Motor neuron (in vitro differentiated cells): ENCODE measurements around the gene ENGASE. TPM values are rescaled to one million over a fixed set of nuclear protein-coding genes. Genes with fewer than 3 reads are reported as not detected.

ENCODE experiments used
- ATAC-seq, 8 experiments: fragments of 200-7000 bp; cut with Tn5 transposase; replicated peaks in 6 of 8; 2 replicates each; pipeline ENCODE4 v1.8.0; 2021; ENCODE audit warnings: mild to moderate bottlenecking in 8 of 8, moderate library complexity in 8 of 8
- H3K27ac ChIP-seq, 2 donors: fragments of 250-450 bp; sonication (Bioruptor Pico); 2 replicates each; pipeline ENCODE4 v1.9.0; 2021; ENCODE audit warnings: antibody characterized with exemption in 2 of 2, mild to moderate bottlenecking in 2 of 2, moderate library complexity in 1 of 2
- H3K4me1 ChIP-seq, 2 donors: fragments of 250-450 bp; sonication (Bioruptor Pico); replicated peaks in 1 of 2; 2 replicates each; pipeline ENCODE4 v1.6.1; 2021; ENCODE audit warnings: antibody characterized with exemption in 2 of 2, mild to moderate bottlenecking in 2 of 2, moderate library complexity in 1 of 2
- H3K4me3 ChIP-seq, 5 donors: fragments of 250-450 bp; sonication (Bioruptor Pico); 2 replicates each; pipeline ENCODE4 v1.9.0; 2021; ENCODE audit warnings: antibody characterized with exemption in 5 of 5, mild to moderate bottlenecking in 5 of 5, moderate library complexity in 4 of 5
- WGBS, 10 experiments: fragments of 450-650 bp; shearing (Covaris generic); methylation state at CpG; one replicate each; pipeline ENCODE4 v1.0.0; 2022; 5-methylcytosine and 5-hydroxymethylcytosine counted together
- in situ Hi-C, 9 experiments: fragments of 400-800 bp; cut with MboI; loops; one replicate each; pipeline ENCODE4 v1.15.0; 2021; ENCODE audit warnings: low sequenced_read_pairs in 9 of 9, low pct_unique_long_range_greater_than_20kb in 2 of 9; ENCODE audit not compliant: unreplicated experiment in 9 of 9
- total RNA-seq, 8 experiments: library from RNA; unstranded; fragments of 300-600 nt; gene quantifications; 2 replicates each; pipeline versions ENCODE4 v1.2.3 to v1.2.4, GENCODE V29; 2022

Gene ENGASE
- total RNA-seq, 8 experiments from 2014 or later: 10.0 to 49.6 (median 15.4) TPM

DNA sequence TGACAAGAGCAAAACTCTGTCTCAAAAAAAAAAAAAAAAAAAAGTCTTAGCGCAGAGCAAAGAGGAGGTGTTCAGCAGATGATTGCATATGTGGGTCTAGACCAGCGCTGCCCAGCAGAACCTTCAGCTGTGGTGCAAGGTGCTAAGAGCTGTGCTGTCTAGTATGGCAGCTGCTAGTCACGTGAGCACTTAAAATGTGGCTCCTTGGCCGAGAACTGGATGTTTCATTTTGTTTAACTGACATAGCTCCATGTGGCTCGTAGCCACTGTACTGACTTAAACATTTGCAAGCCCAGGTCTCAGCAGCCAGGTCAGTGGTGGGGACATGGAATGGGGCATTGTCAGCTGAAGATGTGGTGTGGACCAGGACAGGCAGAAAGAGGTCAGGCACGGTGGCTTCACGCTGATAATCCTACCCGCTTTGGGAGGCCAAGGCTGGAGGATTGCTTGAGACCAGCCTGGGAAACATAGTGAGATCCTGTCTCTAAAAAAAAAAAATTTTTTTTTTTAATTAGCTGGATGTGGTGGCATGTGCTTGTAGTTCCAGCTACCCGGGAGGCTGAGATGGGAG is 41.5 kb upstream of the ENGASE start:
- no peak for ATAC-seq
- 20 to 100% (median 84%) methylated on average over 1 to 6 of the region's 9 CpGs; no CpG with 5 or more reads in 2 of the 10 experiments for WGBS, 10 experiments
- in situ Hi-C loops: no loop called here
- Histone ChIP-seq H3K27ac (no peak overlapping the region), H3K4me3 (no peak overlapping the region), H3K4me1 (no peaks in the 10 kb centered on the region)

DNA sequence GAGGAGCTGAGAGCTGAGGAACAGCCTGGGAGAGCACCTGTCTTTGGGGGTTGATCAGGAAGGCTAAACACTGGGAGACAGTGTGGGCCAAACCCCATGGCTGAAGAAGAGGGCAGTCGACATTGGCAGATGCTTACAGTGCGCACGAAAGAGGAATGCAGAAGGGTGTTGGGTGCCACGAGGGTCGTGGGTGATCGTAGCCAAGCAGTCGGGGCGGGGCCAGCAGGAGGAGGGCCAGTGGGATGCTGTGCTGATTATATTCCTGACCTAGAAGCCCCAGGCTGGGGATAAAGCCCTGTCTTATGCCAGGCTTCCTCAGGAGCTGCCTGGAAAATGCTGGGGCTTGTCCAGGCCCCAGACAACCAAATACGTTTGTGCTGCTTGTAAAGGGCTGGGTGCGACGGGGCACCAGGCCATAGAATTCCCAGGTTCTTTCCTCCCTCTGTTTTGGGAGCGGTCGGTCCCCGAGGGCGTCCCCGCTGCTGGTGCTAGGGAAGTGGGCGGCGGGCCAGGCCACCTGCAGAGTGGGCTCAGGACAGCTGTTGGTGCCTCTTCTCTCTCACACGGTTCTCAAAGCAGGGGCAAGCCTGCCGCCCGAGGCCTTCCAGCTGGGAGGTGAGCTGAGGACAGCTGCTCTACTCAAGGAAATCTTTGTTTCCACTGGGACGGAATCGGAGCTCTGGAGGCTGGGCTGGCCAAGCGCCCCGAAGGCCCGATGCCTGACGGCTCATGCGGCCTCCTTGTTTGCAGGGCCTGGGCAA is 40.7 kb upstream of the ENGASE start:
- ATAC-seq: peak in 2 of 8 experiments; percentile 11 to 81
- Histone ChIP-seq H3K27ac (no peak overlapping the region), H3K4me3 (no peak overlapping the region), H3K4me1 (no peaks in the 10 kb centered on the region)
- in situ Hi-C loops: no loop called here
- 47 to 100% (median 74%) methylated on average over 1 to 16 of the region's 28 CpGs; no CpG with 5 or more reads in 5 of the 10 experiments for WGBS, 10 experiments

DNA sequence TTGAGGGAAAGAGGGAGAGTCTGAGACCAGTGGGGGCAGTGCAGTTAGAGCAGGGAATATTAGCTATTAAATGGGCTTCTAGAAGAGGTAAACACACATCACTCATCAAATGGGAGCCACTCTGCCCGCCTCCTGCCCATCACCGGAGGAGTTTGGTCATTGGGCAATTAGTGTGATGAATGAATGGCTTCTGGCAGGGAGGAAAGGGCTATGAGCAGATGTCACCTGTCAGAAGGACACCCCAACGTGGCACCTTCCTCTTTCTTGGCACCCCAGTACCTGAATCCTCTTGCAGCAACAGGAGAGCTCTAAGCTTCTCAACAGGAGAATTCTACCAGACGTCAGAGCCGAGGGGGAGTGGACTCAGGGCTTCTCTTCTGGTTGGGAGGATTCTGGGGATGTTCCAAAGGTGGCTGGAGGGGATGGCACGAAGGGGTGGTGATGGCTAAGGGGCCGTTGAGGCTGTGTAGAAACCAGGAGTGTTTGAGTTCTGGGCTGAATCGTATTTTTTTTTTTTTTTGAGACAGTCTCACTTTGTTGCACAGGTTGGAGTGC is 39.6 kb upstream of the ENGASE start:
- no peak for ATAC-seq
- 40 to 100% (median 80%) methylated on average over 1 to 3 of the region's 8 CpGs; no CpG with 5 or more reads in 5 of the 10 experiments for WGBS, 10 experiments
- Histone ChIP-seq H3K4me1 (no peaks in the 10 kb centered on the region), H3K4me3 (no peak overlapping the region), H3K27ac (no peak overlapping the region)
- in situ Hi-C loops: no loop called here

DNA sequence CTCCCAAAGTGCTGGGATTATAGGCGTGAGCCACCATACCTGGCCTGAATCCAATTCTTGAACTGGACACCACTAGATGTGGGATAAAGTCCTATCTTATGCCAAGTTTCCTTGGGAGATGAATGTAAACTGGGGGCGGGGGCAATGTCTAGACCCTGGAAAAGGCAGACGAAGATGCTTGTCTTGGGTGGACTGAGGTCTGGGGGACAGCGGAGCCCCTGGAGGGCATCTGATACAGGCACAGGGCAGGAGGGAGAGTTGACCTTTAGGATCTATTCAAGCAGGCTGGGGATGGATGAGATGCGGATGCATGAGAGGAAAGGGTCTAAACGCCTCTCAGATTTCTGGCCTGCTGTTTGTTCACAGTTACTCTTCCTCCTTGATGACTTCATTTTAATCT is 38.9 kb upstream of the ENGASE start:
- 80 to 100% (median 97%) methylated on average over 1 to 5 of the region's 6 CpGs; no CpG with 5 or more reads in 2 of the 10 experiments for WGBS, 10 experiments
- no peaks in the 10 kb centered on the region for H3K4me1 ChIP-seq
- in situ Hi-C loops: no loop called here

DNA sequence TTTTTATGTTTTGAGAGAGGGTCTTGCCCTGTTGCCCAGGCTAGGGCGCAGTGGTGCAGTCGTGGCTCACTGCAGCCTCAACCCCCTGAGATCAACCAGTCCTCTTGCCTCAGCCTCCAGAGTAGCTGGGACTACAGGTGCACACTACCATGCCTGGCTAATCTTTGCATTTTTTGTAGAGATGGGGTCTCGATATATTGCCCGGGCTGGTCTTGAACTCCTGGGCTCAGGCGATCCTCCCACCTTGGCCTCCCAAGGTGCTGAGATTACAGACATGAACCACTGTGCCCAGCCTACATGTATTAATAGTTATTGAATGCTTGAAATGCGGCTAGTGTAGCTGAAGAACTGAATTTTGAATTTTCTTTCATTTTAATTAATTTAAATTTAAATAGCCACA is 38.4 kb upstream of the ENGASE start:
- Histone ChIP-seq H3K4me1 (no peaks in the 10 kb centered on the region), H3K27ac (no peak overlapping the region), H3K4me3 (no peak overlapping the region)
- WGBS, 10 experiments: 67 to 100% (median 89%) methylated on average over 1 to 6 of the region's 6 CpGs; no CpG with 5 or more reads in 3 of the 10 experiments
- in situ Hi-C loops: no loop called here
- ATAC-seq: peak in 1 of 8 experiments; percentile 9

More for the DNA sequence above, 38.9 kb upstream of the ENGASE start:
- H3K27ac ChIP-seq: no peak overlapping the region
- H3K4me3 ChIP-seq: no peak overlapping the region
- no peak for ATAC-seq

DNA sequence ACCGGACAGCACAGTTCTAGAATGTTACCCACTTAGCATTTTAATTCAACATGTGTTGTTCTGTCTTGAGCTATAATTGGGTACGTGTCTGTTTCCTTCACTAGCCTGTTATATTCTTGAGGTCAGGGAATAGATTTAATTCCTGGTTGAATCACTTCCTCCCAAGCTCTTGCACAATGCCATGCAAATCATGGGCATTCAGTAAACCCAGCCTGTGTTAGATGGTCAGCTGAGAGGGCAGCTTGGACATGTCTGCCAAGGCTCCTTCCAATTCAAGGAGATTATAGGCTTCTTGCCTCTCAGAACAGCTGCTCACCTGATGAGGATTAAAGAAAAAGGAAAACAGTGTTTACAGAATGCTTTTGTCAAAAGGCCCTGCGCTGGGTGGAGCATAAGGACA is 38.0 kb upstream of the ENGASE start:
- 0 to 100% (median 77%) methylated on average over 1 to 3 of the region's 3 CpGs for WGBS, 10 experiments
- in situ Hi-C loops: no loop called here
- Histone ChIP-seq H3K4me3 (no peak overlapping the region), H3K27ac (no peak overlapping the region), H3K4me1 (no peaks in the 10 kb centered on the region)
- ATAC-seq: peak; percentile 66 to 89 (median 70)

DNA sequence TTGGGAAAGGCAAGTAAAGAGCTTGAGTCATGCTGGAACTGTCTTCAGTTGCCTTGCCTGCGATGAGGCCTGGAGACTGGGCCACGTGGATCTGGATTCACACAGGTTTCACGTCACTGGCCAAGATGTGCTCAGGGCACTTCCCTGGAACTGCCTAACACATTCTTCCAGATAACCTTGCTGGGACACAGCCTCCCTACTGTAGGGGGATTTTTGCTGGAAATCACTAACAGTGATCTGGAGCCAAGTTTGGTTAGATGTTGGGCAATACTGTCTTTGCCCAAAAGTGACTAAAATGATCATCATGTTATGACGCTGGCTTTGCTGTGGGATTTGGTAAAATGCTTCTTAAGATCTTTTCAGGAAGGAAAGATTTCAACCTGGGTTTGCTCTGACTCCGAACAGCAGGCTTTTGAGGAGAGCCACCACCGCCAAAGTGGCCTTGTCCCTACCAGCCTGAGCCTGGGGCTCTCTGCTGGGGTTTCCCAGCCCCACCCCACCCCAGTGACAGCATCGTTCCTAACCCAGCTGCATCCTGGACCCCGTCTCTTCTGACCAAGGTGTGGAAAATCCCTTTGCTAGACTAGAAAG is 36.0 kb upstream of the ENGASE start:
- no peak overlapping the region for H3K27ac ChIP-seq
- in situ Hi-C loops: no loop called here
- no peak overlapping the region for H3K4me3 ChIP-seq
- 16 to 90% (median 77%) methylated on average over 2 to 6 of the region's 8 CpGs; no CpG with 5 or more reads in 5 of the 10 experiments for WGBS, 10 experiments
- peak in 1 of 8 experiments; percentile 51 for ATAC-seq
- no peaks in the 10 kb centered on the region for H3K4me1 ChIP-seq

DNA sequence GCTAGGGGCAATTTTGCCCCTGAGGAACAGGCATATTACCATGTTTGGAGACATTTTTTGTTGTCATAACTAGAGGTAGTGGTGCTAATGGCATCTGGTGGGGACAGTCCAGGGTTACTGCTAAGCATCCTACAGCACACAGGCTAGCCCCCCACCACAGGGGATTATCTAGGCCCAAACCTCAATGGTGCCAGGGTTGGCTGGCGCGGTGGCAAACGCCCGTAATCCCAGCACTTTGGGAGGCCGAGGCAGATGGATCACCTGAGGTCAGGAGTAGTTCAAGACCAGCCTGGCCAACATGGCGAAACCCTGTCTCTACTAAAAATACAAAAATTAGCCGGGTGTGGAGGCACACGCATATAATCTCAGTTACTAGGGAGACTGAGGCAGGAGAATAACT is 35.5 kb upstream of the ENGASE start:
- H3K27ac ChIP-seq: no peak overlapping the region
- WGBS, 10 experiments: 60 to 100% (median 90%) methylated on average over 1 to 8 of the region's 8 CpGs; no CpG with 5 or more reads in 3 of the 10 experiments
- in situ Hi-C loops: no loop called here
- H3K4me3 ChIP-seq: no peak overlapping the region
- ATAC-seq: no peak
- no peaks in the 10 kb centered on the region for H3K4me1 ChIP-seq

DNA sequence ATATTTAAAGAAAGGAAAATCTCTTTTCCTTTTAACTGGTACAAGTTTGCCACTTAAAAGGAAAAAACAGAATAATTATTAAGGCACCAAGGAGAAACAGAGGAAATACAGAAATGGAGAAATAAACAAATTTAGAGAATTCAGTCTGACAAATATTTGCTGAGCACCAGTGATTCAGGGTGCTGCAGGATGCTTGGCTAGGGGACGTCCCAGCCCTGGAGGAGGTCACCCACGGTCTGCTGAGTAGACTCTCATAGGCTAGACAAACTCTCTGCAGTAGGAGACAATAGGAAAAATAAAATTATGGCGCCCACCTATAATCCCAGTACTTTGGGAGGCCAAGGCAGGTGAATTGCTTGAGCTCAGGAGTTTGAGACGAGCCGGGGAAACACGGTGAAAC is 34.7 kb upstream of the ENGASE start:
- H3K4me1 ChIP-seq: no peaks in the 10 kb centered on the region
- 23 to 93% (median 71%) methylated on average over 2 to 6 of the region's 6 CpGs; no CpG with 5 or more reads in 1 of the 10 experiments for WGBS, 10 experiments
- no peak overlapping the region for H3K4me3 ChIP-seq
- ATAC-seq: no peak
- in situ Hi-C loops: no loop called here
- no peak overlapping the region for H3K27ac ChIP-seq

DNA sequence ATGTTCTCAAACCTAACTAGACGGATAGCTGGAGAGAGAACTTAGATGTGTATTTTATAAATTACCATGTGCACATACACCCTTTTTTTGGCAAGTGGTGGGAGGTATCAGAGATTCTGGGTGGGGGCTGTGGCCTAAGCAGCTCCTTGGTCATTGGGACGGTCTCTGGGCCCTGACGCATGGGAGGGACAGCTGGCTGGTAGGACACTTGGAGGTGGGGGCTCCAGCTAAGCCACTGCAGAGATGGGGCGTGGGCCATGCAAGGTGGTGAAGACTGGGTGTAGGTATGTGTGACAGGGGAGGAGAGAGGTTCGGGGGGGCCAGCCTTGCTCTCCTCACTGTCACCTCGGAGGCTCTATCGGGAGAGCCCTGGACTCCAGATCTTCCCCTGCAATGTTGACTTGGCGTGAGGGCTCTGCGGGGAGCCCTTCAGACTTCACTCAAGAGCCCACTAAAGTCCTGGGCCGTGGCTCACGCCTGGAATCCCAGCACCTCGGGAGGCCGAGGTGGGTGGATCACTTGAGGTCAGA is 33.5 kb upstream of the ENGASE start:
- in situ Hi-C loops: no loop called here
- Histone ChIP-seq H3K4me1 (peaks cover 1 to 2% of the 10 kb centered on the region in 2 donors), H3K27ac (no peak overlapping the region), H3K4me3 (no peak overlapping the region)
- ATAC-seq: no peak
- 67 to 100% (median 87%) methylated on average over 1 to 4 of the region's 13 CpGs; no CpG with 5 or more reads in 5 of the 10 experiments for WGBS, 10 experiments

DNA sequence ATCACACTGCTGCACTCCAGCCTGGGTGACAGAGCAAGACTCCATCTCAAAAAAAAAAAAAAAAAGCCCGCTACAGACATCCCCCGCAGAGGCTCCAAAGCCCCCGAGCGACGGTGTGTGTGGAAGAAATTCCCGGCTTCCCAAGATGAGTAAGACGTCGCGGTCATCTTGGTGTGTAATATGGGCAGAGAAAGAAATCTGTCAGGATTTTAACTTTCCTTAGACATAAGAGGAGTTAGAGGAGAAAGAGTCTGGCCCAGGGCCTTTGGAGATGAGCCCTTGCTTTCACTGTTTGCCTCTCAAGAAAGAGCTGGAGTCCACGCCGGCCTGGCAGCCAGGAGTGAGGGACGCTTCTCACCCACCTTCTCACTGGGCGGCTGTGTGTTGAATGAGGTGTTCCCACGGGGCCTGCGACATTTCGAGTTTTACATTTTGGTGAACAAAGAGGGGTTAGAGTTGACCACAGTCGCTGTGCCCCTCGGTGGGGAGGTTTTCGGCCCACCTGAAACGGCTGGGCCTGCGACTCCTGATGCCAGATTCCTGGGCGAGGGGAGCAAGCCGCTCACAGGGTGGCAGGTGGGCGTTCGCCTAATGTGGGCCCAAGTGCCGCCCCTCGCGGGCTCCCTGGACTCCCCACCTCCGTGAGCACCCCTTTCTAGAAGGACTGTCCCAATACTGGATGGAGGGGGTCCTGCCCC is 32.8 kb upstream of the ENGASE start:
- no peak overlapping the region for H3K4me3 ChIP-seq
- WGBS, 10 experiments: 45 to 100% (median 83%) methylated on average over 1 to 17 of the region's 29 CpGs; no CpG with 5 or more reads in 2 of the 10 experiments
- H3K4me1 ChIP-seq: peaks cover 9 to 10% of the 10 kb centered on the region in 2 donors
- in situ Hi-C loops: no loop called here
- no peak overlapping the region for H3K27ac ChIP-seq
- no peak for ATAC-seq

DNA sequence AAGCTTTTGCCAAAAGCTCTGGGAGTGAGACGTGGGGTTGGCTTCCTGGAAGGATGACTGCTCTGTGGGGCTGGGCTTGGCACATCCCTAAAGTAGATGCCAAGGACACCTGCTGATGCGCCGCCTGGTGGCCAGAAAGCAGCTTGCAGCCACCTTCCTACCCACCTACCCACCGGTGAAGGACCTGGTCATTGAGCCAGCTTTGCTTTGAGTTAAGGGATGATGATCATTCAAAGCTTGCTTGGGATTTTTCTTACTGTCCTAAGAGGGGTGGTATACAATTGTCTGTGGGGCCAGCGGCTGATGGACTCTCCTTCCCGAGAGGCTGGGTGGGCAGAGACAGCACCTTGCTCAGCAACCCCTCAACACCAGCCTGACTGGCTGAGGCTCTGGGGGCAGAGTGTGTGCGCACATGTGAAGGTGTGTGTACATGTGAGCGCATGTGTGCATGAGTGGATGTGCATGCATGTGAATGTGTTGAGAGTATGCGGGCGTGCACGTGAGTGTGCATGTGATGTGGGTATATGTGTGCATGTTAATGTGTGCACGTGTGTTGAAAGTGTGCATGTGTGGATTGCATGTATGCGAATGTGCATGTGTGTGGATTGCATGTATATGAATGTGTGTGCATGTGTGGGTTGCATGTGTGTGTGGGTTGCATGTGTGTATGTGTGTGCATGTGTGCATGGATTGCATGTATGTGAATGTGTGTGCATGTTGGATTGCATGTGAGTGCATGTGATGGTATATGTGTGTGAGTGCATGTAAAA is 32.0 kb upstream of the ENGASE start:
- in situ Hi-C loops: no loop called here
- Histone ChIP-seq H3K4me1 (peaks cover 11 to 12% of the 10 kb centered on the region in 2 donors), H3K4me3 (no peak overlapping the region), H3K27ac (no peak overlapping the region)
- ATAC-seq: peak in 5 of 8 experiments; percentile 7 to 75 (median 36)
- 46 to 100% (median 77%) methylated on average over 2 to 5 of the region's 13 CpGs; no CpG with 5 or more reads in 3 of the 10 experiments for WGBS, 10 experiments
